Neuronal stem cell (in vitro differentiated cells): Measurements from ENCODE around the gene SRRT. TPM values are rescaled to one million over a fixed set of nuclear protein-coding genes. Genes with fewer than 3 reads are reported as not detected.
A peak's percentile ranks its signal among the peaks of the same experiment; 100 is the strongest.

Experiments used
- DNase-seq: peaks from one replicate; pipeline ENCODE4 v3.0.0-alpha.2; 2013; ENCODE audit warnings: low spot score
- H2AFZ ChIP-seq: one replicate; pipeline ENCODE4 v1.6.1; 2013; ENCODE audit warnings: mild to moderate bottlenecking, low read length, inconsistent platforms
- H2AK5ac ChIP-seq: 2 replicates; pipeline ENCODE4 v1.6.1; 2013; ENCODE audit warnings: low read depth, mild to moderate bottlenecking, inconsistent platforms, low read length, moderate library complexity, mixed read lengths
- H2BK120ac ChIP-seq: 2 replicates; pipeline ENCODE4 v1.6.1; 2013; ENCODE audit warnings: low read depth, mild to moderate bottlenecking, inconsistent platforms, low read length, moderate library complexity, mixed read lengths
- H2BK12ac ChIP-seq: one replicate; pipeline ENCODE4 v1.6.1; 2013; ENCODE audit warnings: low read length, inconsistent platforms
- H2BK15ac ChIP-seq: 2 replicates; pipeline ENCODE4 v1.6.1; 2013; ENCODE audit warnings: mild to moderate bottlenecking, low read length, inconsistent platforms, mixed read lengths
- H2BK5ac ChIP-seq: one replicate; pipeline ENCODE4 v1.6.1; 2013; ENCODE audit warnings: inconsistent platforms, mild to moderate bottlenecking, low read length, moderate library complexity
- H3K14ac ChIP-seq: one replicate; pipeline ENCODE4 v1.6.1; 2013; ENCODE audit warnings: low read length, inconsistent platforms
- H3K18ac ChIP-seq: 2 replicates; pipeline ENCODE4 v1.6.1; 2013; ENCODE audit warnings: low read length, inconsistent platforms
- H3K23ac ChIP-seq: 2 replicates; pipeline ENCODE4 v1.6.1; 2013; ENCODE audit warnings: low read depth, mild to moderate bottlenecking, mixed read lengths, low read length, inconsistent platforms; ENCODE audit not compliant: poor library complexity
- H3K27ac ChIP-seq: replicated peaks from 3 replicates; pipeline ENCODE4 v1.5.1; 2013; ENCODE audit warnings: low read length, inconsistent platforms
- H3K27me3 ChIP-seq, 3 experiments: 2 replicates each; pipeline ENCODE4 v1.6.1; 2013; ENCODE audit warnings: low read length in 3 of 3, mild to moderate bottlenecking in 2 of 3, inconsistent platforms in 1 of 3, low read depth in 1 of 3, mixed read lengths in 1 of 3, moderate library complexity in 1 of 3; ENCODE audit not compliant: control insufficient read depth in 3 of 3, insufficient read depth in 3 of 3
- H3K36me3 ChIP-seq, 2 donors: replicated peaks in 1 of 2; 2 replicates each; pipeline ENCODE4 v1.6.1; 2013; ENCODE audit warnings: low read length in 2 of 2; ENCODE audit not compliant: control insufficient read depth in 2 of 2, insufficient read depth in 2 of 2
- H3K4ac ChIP-seq: 2 replicates; pipeline ENCODE4 v1.6.1; 2013; ENCODE audit warnings: inconsistent platforms, mild to moderate bottlenecking, low read length, moderate library complexity
- H3K4me1 ChIP-seq, 2 donors: 1 replicate in 1 of 2; 2 replicates in 1 of 2; pipeline ENCODE4 v1.6.1; 2013; ENCODE audit warnings: low read length in 2 of 2, low read depth in 1 of 2; ENCODE audit not compliant: control insufficient read depth in 2 of 2, insufficient read depth in 1 of 2
- H3K4me2 ChIP-seq: one replicate; pipeline ENCODE4 v1.6.1; 2013; ENCODE audit warnings: mild to moderate bottlenecking, low read length, inconsistent platforms; ENCODE audit not compliant: insufficient read depth, poor library complexity, severe bottlenecking
- H3K4me3 ChIP-seq, 2 donors: 2 replicates each; pipeline ENCODE4 v1.5.1; 2013; ENCODE audit warnings: low read length in 2 of 2, mild to moderate bottlenecking in 2 of 2, inconsistent platforms in 1 of 2, moderate library complexity in 1 of 2
- H3K79me1 ChIP-seq: one replicate; pipeline ENCODE4 v1.6.1; 2013; ENCODE audit warnings: low read depth, mild to moderate bottlenecking, inconsistent platforms, low read length, moderate library complexity
- H3K9ac ChIP-seq: one replicate; pipeline ENCODE4 v1.6.1; 2013; ENCODE audit warnings: mild to moderate bottlenecking, low read depth, low read length, inconsistent platforms; ENCODE audit not compliant: poor library complexity
- H3K9me3 ChIP-seq, 2 donors: replicated peaks in 1 of 2; 2 replicates each; pipeline versions ENCODE3 to v1.6.1; 2013; ENCODE audit warnings: low read length in 2 of 2, mild to moderate bottlenecking in 2 of 2, inconsistent platforms in 1 of 2, low read depth in 1 of 2, mixed read lengths in 1 of 2, moderate library complexity in 1 of 2; ENCODE audit not compliant: control insufficient read depth in 2 of 2, insufficient read depth in 1 of 2
- H4K8ac ChIP-seq: one replicate; pipeline ENCODE4 v1.6.1; 2013; ENCODE audit warnings: low read depth, mild to moderate bottlenecking, inconsistent platforms, low read length, moderate library complexity
- H4K91ac ChIP-seq: one replicate; pipeline ENCODE4 v1.6.1; 2013; ENCODE audit warnings: low read length, low read depth, mild to moderate bottlenecking, inconsistent platforms; ENCODE audit not compliant: poor library complexity
- WGBS, 2 donors: extraction: QIAGEN DNeasy Blood & Tissue Kit; methylation state at CpG; one replicate each; pipeline ENCODE4 v1.1.7; 2013; ENCODE audit warnings: missing lambda C conversion rate in 2 of 2, mixed read lengths in 1 of 2; ENCODE audit not compliant: insufficient read length in 2 of 2, insufficient replicate concordance in 1 of 2; ENCODE audit errors: extremely low coverage in 2 of 2; 5-methylcytosine and 5-hydroxymethylcytosine counted together
- polyA plus RNA-seq, 2 experiments: library from polyadenylated mRNA; stranded (reverse); fragments of 200-250 nt; gene quantifications; one replicate each; pipeline ENCODE4 v1.2.3, GENCODE V29; 2013

SRRT gene
- polyA plus RNA-seq (2013, experiment 1 of 2): 97.6 TPM
- 99.4 TPM for polyA plus RNA-seq (2013, experiment 2 of 2)

DNA sequence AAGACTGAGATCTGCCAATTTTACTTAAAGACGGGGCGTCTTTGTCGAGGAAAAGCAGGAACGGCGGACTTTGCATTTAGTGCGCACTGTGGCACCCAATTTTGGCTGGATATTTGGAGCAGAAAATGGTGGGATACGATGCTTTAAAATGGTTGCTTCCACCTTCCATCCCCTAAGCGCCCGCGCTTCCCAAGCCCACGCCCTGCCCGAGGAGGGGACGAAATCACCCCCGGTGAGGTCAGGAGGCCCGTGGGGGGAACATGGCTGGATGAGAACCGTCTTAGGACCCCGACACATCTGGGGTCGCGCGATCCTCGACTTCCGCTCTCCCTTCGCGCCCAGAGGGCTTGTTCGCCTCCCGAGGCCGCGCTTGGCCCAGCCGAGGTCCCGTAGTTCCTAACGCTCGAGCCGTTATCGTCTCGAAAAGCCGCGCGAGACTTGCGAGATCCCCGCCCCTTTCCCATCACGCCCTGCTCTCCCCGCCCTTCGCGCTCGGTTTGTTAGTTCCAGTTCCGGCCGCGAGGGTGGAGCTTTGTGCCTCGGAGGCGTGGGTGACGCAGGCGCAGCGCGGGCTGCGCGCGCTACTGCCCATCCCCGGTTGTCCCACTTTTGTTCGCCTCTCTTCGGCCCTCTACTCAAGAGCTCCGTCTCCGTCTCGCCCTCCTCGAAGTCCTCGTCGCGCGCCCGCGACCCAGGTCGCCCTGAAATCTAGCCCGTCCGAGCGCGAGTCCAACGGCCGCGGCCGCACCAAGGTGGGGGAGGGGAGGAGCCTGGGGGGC lies at the start of gene SRRT:
Gene SRRT (plus strand): TSS at position 527 of the 779 bp plus-strand sequence. CDS start 488 bp downstream, outside the sequence.
- H3K18ac ChIP-seq: peak within 1 kb of the TSS; percentile 99
- peak within 1 kb of the TSS; percentile 99 for H2AK5ac ChIP-seq
- WGBS, 2 donors: no CpG with 5 or more reads among the region's 79 CpGs
- H3K36me3 ChIP-seq: peaks cover 34 to 85% of the 10 kb centered on the region in 2 donors
- DNase-seq: peak; percentile 97
- H3K9ac ChIP-seq: peak within 1 kb of the TSS; percentile 96
- H3K4ac ChIP-seq: peak within 1 kb of the TSS; percentile 98
- H2BK120ac ChIP-seq: peak within 1 kb of the TSS; percentile 77
- H3K4me1 ChIP-seq: peaks cover 10 to 12% of the 10 kb centered on the region in 2 donors
- H4K91ac ChIP-seq: peak within 1 kb of the TSS; percentile 6
- H3K27me3 ChIP-seq: no peaks in the 10 kb centered on the region
- H4K8ac ChIP-seq: peak within 1 kb of the TSS; percentile 29
- peak within 1 kb of the TSS; percentile 87 for H2AFZ ChIP-seq
- peak within 1 kb of the TSS; percentile 100 for H3K23ac ChIP-seq
- peak within 1 kb of the TSS; percentile 85 to 91 for H3K4me3 ChIP-seq
- H3K79me1 ChIP-seq: peaks cover 4% of the 10 kb centered on the region
- H2BK12ac ChIP-seq: peak within 1 kb of the TSS; percentile 68
- peak within 1 kb of the TSS; percentile 15 for H2BK15ac ChIP-seq
- peak within 1 kb of the TSS; percentile 85 for H2BK5ac ChIP-seq
- H3K27ac ChIP-seq: peak within 1 kb of the TSS; percentile 98
- peak within 1 kb of the TSS; percentile 98 for H3K14ac ChIP-seq
- H3K9me3 ChIP-seq: no peaks in the 10 kb centered on the region
- H3K4me2 ChIP-seq: peak within 1 kb of the TSS; percentile 69

DNA sequence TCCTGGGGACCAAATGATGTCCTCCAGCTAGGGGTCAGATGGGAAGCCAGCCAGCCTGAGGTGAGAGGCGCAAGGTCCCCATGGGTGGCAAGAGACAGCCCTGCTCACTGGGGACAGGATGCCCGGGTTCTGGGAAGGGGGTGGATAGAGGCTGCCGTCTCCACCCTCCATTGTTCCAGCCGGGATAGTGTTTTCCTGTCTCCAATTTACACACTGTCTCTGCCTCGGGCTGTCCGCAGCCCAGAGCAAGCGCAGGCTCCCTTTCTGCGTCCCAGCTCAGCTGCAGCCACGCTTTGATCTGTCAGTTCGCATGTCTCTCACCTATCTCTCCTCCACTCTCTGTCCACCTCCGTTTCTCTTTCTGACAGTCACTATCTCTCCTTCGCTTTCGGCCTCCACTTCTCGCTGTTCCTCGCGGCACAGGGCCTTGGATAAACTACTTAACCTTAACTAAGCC lies 49.7 kb upstream of the SRRT start:
- no peak overlapping the region for H4K8ac ChIP-seq

DNA sequence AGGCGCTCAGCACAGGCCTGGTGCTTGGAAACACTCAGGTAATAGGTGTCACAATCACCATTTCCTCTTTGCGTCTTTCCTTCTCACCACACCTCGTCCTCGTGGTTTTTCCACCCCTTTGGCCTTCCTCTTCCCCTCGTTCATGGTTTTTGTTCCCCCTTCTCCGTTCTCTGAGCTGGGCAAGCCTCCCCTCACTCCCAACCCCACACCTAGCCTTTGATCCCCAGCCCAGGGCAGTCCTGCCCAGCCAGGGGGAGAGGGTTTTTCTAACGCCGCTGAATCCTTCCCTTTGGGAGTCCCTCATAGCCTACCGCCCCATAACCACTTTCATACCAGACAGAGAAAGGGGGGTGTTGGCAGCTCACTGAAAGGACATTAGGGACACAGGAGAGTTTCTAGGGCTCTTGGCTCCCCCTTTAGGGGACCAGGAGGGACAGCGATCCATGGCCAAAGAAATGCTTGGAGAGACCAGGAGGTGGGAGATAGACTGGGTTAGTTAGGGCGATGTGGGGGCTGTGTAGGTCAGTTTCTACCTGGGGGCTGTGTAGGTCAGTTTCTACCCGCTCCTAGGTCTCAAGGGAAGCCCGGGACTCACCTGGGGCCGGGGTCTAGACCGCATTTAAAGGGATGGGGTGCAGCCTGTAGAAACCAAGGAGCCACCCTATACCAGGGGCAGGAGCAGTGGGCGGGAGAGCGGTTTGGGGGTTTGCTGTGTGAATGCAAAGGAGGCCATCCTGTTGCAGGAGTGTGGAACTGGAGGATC lies 49.0 kb upstream of the SRRT start:
- Histone ChIP-seq H3K9ac (peak overlapping the region; percentile 89), H3K9me3 (peaks cover 0 to 2% of the 10 kb centered on the region in 2 donors), H3K4me2 (peak overlapping the region; percentile 83), H2BK5ac (no peak overlapping the region), H3K4ac (no peak overlapping the region), H3K4me1 (peaks cover 10 to 14% of the 10 kb centered on the region in 2 donors), H2AFZ (peak overlapping the region; percentile 96), H3K4me3 (peak overlapping the region; percentile 94 to 99), H2BK12ac (no peak overlapping the region), H3K27ac (peak overlapping the region; percentile 54), H3K14ac (no peak overlapping the region), H4K91ac (no peak overlapping the region), H4K8ac (no peak overlapping the region), H3K23ac (no peak overlapping the region), H2AK5ac (no peak overlapping the region), H3K18ac (peak overlapping the region; percentile 31), H3K79me1 (peaks cover 16% of the 10 kb centered on the region), H2BK15ac (no peak overlapping the region), H3K27me3 (no peaks in the 10 kb centered on the region), H3K36me3 (peaks cover 31 to 47% of the 10 kb centered on the region in 2 donors), H2BK120ac (no peak overlapping the region)
- no CpG with 5 or more reads among the region's 17 CpGs for WGBS, 2 donors
- DNase-seq: no peak

More for the DNA sequence above, 49.7 kb upstream of the SRRT start:
- Histone ChIP-seq H3K27ac (no peak overlapping the region), H3K23ac (no peak overlapping the region), H3K9me3 (peaks cover 0 to 2% of the 10 kb centered on the region in 2 donors), H3K4me2 (peak overlapping the region; percentile 83), H2AFZ (no peak overlapping the region), H2BK5ac (no peak overlapping the region), H3K4ac (no peak overlapping the region), H3K9ac (peak overlapping the region; percentile 89), H2AK5ac (no peak overlapping the region), H3K36me3 (peaks cover 34 to 54% of the 10 kb centered on the region in 2 donors), H2BK120ac (no peak overlapping the region), H3K79me1 (peaks cover 16% of the 10 kb centered on the region), H3K4me1 (peaks cover 10 to 14% of the 10 kb centered on the region in 2 donors), H3K14ac (peak overlapping the region; percentile 14), H2BK12ac (no peak overlapping the region), H3K4me3 (peak overlapping the region; percentile 94 to 99), H2BK15ac (no peak overlapping the region), H3K27me3 (no peaks in the 10 kb centered on the region), H4K91ac (no peak overlapping the region), H3K18ac (no peak overlapping the region)
- WGBS, 2 donors: no CpG with 5 or more reads among the region's 16 CpGs
- no peak for DNase-seq
